ENCODE data around the gene APOE.

- TF ChIP-seq ARNT (IDR thresholded peaks at IDR 0.05) (peak; percentile 60; the same call in 1 of the 2 replicates), FOXK2 (IDR thresholded peaks at IDR 0.05) (no peak), L3MBTL2 (conservative IDR thresholded peaks at IDR 0.05) (peak; percentile 26; the same call in 1 of the 2 replicates), SP1 (IDR thresholded peaks at IDR 0.05) (peak; percentile 86; the same call in 1 of the 2 replicates), BHLHE40 (IDR thresholded peaks at IDR 0.05; ENCODE audit: borderline replicate concordance) (no peak), SUZ12 (IDR thresholded peaks at IDR 0.05) (no peak), NFRKB (IDR thresholded peaks at IDR 0.05) (no peak), ELF4 (IDR thresholded peaks at IDR 0.05) (no peak), PKNOX1 (IDR thresholded peaks at IDR 0.05) (no peak)
Observed at GRCh38 chr19:44891016-44891882, 14.3 kb upstream of the APOE start, which contains the start of gene TOMM40.
